T1000 (cell line): ENCODE data around the gene LAMA2.

Experiments
- DNase-seq: peaks from one replicate; lab custom pipeline; 2025; ENCODE audit warnings: mixed read lengths; lab: John Stamatoyannopoulos, UW

LAMA2 gene

GRCh38 chr6:129490521-129491255 lies 607.8 kb downstream of the LAMA2 start:
- DNase-seq, result no peak

- no peak for DNase-seq
Measured at GRCh38 chr6:129491436-129491835, 608.5 kb downstream of the LAMA2 start.

GRCh38 chr6:129492260-129492659 lies 609.3 kb downstream of the LAMA2 start:
- DNase-seq, result no peak

GRCh38 chr6:129493354-129493902 lies 610.5 kb downstream of the LAMA2 start:
- no peak for DNase-seq

- DNase-seq, result no peak
Measured at GRCh38 chr6:129494099-129494498, 611.2 kb downstream of the LAMA2 start.

- no peak for DNase-seq
Measured at GRCh38 chr6:129494586-129494985, 611.6 kb downstream of the LAMA2 start.

GRCh38 chr6:129495652-129496051 lies 612.7 kb downstream of the LAMA2 start:
- no peak for DNase-seq

- no peak for DNase-seq
Measured at GRCh38 chr6:129497481-129498441, 614.8 kb downstream of the LAMA2 start.

- DNase-seq, result no peak
Measured at GRCh38 chr6:129498541-129498940, 615.6 kb downstream of the LAMA2 start.

GRCh38 chr6:129498950-129499842 lies 616.3 kb downstream of the LAMA2 start:
- no peak for DNase-seq

GRCh38 chr6:129499843-129500219 lies 616.9 kb downstream of the LAMA2 start:
- DNase-seq, result no peak

- DNase-seq, result peak; percentile 71
Measured at GRCh38 chr6:129500958-129501739, 618.2 kb downstream of the LAMA2 start.

GRCh38 chr6:129501740-129502660 lies 619.1 kb downstream of the LAMA2 start:
- DNase-seq, result no peak

- no peak for DNase-seq
Measured at GRCh38 chr6:129504456-129504855, 621.5 kb downstream of the LAMA2 start.

- DNase-seq, result no peak
Measured at GRCh38 chr6:129507059-129507807, 624.3 kb downstream of the LAMA2 start.

GRCh38 chr6:129507846-129508245 lies 624.9 kb downstream of the LAMA2 start:
- no peak for DNase-seq

GRCh38 chr6:129508477-129509145 lies 625.7 kb downstream of the LAMA2 start:
- no peak for DNase-seq

- no peak for DNase-seq
Measured at GRCh38 chr6:129510950-129511349, 628.0 kb downstream of the LAMA2 start.
